ENCODE data around the gene PTPN3.

The PTPN3 gene

DNA sequence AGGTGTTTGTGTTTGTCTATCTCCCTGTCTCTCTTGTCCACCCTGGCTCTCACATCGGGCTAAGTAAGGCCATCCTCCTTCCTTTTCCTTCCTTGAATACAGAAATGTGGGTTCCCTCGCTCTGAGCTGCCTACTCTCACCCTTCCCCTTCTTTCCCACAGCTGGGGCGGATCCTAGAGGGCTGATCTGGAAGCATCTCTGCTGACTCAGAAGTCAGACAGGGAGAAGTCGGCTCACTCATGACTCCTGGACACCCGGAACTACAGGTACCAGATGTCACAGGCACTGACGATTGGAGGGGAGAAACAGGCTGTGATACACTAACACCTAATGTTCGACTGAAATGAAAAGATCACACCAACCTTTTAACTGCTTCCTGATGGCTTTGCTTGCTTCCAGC, 41.3 kb downstream of the PTPN3 start:
- Mint-ChIP-seq H3K27me3 (peaks cover 22% of the 10 kb centered on the region), H3K36me3 (ENCODE audit: low read depth) (no peaks in the 10 kb centered on the region), H3K4me1 (no peaks in the 10 kb centered on the region), H3K9me3 (no peaks in the 10 kb centered on the region), H3K27ac (no peak overlapping the region), H3K4me3 (no peak overlapping the region)
- no peak for DNase-seq
- no peak for ATAC-seq

DNA sequence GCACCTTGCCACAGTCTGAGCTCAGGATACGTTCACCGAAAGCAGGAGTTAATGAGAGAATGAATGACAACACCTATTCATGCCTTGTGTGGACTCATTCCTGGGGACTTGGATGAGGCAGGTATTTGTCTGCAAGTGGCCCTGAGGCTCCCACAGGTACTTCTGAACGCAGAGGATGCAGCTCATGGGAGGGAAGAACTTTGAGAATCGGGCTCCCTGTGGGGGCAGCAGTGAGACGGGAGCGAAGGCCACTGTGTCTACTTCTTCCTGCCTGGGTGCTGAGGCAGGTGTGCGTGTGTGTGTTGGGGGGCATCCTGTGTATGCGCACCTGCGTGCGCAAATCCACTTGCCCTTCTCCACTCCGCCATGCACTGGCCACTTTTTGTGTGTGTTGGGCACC, 42.2 kb downstream of the PTPN3 start:
- Mint-ChIP-seq H3K9me3 (no peaks in the 10 kb centered on the region), H3K4me3 (no peak overlapping the region), H3K27me3 (peaks cover 19% of the 10 kb centered on the region), H3K4me1 (no peaks in the 10 kb centered on the region), H3K27ac (no peak overlapping the region), H3K36me3 (ENCODE audit: low read depth) (no peaks in the 10 kb centered on the region)
- ATAC-seq: no peak
- no peak for DNase-seq

DNA sequence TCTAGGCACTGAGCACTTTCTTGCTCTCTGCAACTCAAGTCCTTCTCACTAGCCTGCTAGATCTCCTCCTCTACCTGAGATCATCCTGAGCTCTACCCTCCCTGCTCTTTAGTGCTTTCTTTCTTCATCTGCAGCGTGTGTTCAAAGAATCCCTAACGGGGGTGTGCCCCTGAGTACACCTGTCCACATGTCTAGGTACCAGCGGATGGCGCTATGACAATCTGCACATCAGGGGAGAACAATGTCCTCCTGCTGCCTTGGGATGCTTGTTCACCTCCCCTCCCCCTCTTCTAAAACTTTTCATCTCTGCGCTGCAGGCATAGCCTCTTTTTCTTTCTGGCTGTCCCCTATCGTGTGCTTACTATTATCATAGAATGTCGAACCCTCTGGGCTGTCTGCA, 42.7 kb downstream of the PTPN3 start:
- ATAC-seq (no peak), DNase-seq (no peak)
- H3K4me3 Mint-ChIP-seq: no peak overlapping the region
- no peak overlapping the region for H3K27ac Mint-ChIP-seq
- no peaks in the 10 kb centered on the region for H3K9me3 Mint-ChIP-seq
- H3K36me3 Mint-ChIP-seq (ENCODE audit: low read depth): no peaks in the 10 kb centered on the region
- H3K27me3 Mint-ChIP-seq: peaks cover 19% of the 10 kb centered on the region
- no peaks in the 10 kb centered on the region for H3K4me1 Mint-ChIP-seq

DNA sequence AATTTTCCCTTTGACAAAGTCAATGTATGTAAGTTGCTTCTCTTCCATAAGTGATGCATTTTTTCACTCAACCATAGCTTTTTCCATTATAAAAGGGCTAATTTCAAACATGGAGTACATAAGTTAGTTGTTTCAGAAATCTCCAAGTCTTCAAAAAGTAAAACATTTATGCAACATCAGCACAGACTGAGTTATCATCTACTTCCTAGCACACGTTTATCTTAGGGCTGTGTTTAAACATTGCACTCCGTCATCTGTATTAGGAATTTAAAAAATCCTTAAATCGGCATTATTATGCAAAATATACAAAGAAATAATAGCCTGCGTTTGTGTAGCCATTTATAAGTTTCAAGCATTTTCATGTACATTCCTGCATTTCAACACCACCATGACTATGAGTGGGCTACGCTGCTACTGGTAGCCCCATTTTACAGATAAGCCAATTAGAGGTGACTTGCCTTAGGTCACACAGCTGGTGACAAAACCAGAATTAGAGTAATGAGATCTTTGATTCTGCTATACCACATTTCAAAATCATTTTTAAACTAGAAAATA, 43.4 kb downstream of the PTPN3 start:
- Mint-ChIP-seq H3K27me3 (peaks cover 19% of the 10 kb centered on the region), H3K27ac (no peak overlapping the region), H3K4me1 (no peaks in the 10 kb centered on the region), H3K9me3 (no peaks in the 10 kb centered on the region), H3K4me3 (no peak overlapping the region), H3K36me3 (ENCODE audit: low read depth) (no peaks in the 10 kb centered on the region)
- no peak for DNase-seq
- no peak for ATAC-seq

DNA sequence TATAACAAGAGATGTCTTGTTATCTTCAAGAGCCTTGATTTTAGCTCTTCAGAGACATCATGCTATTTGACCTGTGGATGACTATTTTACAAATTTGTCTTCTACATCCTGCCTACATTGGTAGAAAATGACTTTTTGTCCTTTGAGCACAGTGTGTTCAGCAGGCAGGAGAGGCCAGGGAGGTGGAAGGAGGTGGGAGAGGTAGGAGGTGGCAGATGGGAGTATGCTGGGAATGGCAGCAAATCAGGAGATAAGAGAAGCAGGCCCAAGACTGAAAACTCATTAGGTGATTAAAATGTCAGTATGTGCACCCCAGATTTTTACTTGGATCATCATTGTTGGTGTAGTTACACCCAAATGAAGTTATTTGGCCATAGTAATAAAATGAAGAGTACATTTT, 44.1 kb downstream of the PTPN3 start:
- DNase-seq: no peak
- Mint-ChIP-seq H3K27me3 (peaks cover 19% of the 10 kb centered on the region), H3K9me3 (no peaks in the 10 kb centered on the region), H3K4me3 (no peak overlapping the region), H3K4me1 (no peaks in the 10 kb centered on the region), H3K27ac (no peak overlapping the region), H3K36me3 (ENCODE audit: low read depth) (no peaks in the 10 kb centered on the region)
- no peak for ATAC-seq

DNA sequence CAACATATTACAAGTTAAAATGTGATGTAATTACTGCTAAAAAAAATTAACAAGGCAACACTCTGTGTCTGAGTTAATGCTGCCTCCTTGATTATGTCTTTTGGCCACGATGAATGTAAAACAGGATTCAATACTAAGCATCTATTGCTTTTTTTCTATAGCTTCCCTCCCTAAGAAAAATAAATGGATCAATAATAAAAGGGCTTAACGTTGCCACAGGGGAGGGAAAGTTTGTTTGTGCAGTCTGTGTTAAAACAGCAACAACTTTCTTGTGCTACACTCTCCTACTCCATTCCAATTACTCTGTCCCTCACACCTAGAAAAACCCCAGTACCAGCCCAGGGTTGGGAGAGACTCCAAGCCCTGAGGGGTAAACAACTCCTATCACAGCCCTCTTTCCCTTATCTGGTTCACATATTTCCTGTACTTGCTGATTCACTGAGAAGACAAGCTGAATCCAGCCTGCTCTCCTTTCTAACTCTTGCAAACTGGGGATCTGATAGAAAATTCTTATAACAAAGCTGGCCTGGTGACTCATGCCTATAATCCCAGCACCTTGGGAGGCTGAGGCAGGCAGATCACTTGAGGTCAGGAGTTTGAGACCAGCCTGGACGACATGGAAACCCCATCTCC, 44.8 kb downstream of the PTPN3 start:
- Mint-ChIP-seq H3K27ac (no peak overlapping the region), H3K36me3 (ENCODE audit: low read depth) (no peaks in the 10 kb centered on the region), H3K4me1 (peaks cover 4% of the 10 kb centered on the region), H3K4me3 (no peak overlapping the region), H3K27me3 (peaks cover 19% of the 10 kb centered on the region), H3K9me3 (no peaks in the 10 kb centered on the region)
- ATAC-seq (no peak), DNase-seq (no peak)

DNA sequence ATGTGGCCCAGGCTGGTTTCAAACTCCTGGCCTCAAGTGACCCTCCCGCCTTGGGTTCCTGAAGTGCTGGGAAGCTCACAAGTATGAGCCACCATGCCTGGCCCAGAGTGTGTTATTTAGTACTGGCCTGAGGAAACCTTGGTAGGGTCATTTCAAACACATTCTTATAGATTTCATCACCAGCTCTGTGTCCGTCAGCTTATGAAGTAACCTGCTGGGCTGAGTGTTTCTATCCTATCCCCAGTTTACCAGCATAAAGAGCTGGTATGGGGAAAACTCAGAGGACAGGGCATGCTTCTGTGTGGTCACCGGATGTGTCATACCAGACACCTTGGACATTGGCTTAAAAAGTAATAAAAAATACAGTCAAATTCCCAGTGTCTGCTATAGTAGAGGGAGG, 45.3 kb downstream of the PTPN3 start:
- ATAC-seq: no peak
- H3K4me3 Mint-ChIP-seq: no peak overlapping the region
- no peak for DNase-seq
- no peaks in the 10 kb centered on the region for H3K9me3 Mint-ChIP-seq
- H3K27ac Mint-ChIP-seq: no peak overlapping the region
- H3K4me1 Mint-ChIP-seq: peaks cover 10% of the 10 kb centered on the region
- peaks cover 19% of the 10 kb centered on the region for H3K27me3 Mint-ChIP-seq
- H3K36me3 Mint-ChIP-seq (ENCODE audit: low read depth): no peaks in the 10 kb centered on the region

DNA sequence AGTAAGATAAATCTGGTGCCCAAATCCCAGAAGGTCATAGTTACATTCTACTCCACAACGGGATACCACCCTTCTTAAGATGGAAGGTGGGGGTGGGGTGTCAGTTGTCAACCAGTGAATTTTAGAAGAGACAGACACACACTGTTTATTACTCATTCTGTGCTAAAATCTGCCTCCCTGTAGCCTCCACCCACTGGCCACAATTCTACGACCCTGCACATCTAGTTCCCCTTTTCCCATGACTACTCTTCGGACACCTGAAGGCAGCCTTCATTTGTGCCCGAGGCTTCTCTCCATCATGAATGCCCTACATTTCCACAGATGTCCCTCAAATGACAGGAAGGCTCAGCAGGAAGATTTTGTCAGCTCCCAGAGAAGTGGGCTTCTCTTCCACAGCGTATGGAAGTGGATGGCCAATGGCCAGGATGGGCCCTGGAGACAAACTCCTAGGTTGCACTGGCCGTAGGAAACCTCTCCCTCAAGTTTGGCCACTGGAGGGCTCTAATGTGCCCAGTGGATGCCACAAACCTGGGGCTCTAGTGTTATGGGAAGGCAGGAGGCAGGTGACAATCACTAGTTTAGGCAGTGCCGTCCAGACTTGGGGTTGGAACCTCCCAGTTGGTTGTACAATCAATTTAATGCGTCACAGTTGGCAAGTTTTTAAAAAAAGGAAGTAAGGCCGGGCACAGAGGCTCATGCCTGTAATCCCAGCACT, 46.6 kb downstream of the PTPN3 start:
- no peaks in the 10 kb centered on the region for H3K36me3 Mint-ChIP-seq (ENCODE audit: low read depth)
- H3K4me1 Mint-ChIP-seq: peaks cover 19% of the 10 kb centered on the region
- no peak overlapping the region for H3K4me3 Mint-ChIP-seq
- no peak overlapping the region for H3K27ac Mint-ChIP-seq
- no peaks in the 10 kb centered on the region for H3K9me3 Mint-ChIP-seq
- peaks cover 11% of the 10 kb centered on the region for H3K27me3 Mint-ChIP-seq
- ATAC-seq (no peak), DNase-seq (no peak)

- Mint-ChIP-seq H3K27ac (no peak overlapping the region), H3K4me3 (no peak overlapping the region), H3K36me3 (ENCODE audit: low read depth) (no peaks in the 10 kb centered on the region), H3K27me3 (peaks cover 4% of the 10 kb centered on the region), H3K4me1 (peaks cover 19% of the 10 kb centered on the region), H3K9me3 (no peaks in the 10 kb centered on the region)
- no peak for DNase-seq
- no peak for ATAC-seq
These were observed 47.8 kb downstream of the PTPN3 start for GRCh38 chr9:109450346-109450745.

GRCh38 chr9:109449036-109449798, 48.9 kb downstream of the PTPN3 start:
- Mint-ChIP-seq H3K4me1 (peaks cover 19% of the 10 kb centered on the region), H3K27me3 (peaks cover 7% of the 10 kb centered on the region), H3K9me3 (no peaks in the 10 kb centered on the region), H3K27ac (no peak overlapping the region), H3K4me3 (no peak overlapping the region), H3K36me3 (ENCODE audit: low read depth) (no peaks in the 10 kb centered on the region)
- no peak for DNase-seq
- no peak for ATAC-seq

- Mint-ChIP-seq H3K4me1 (peaks cover 19% of the 10 kb centered on the region), H3K4me3 (peak overlapping the region; percentile 0), H3K27me3 (peaks cover 8% of the 10 kb centered on the region), H3K36me3 (ENCODE audit: low read depth) (no peaks in the 10 kb centered on the region), H3K27ac (no peak overlapping the region), H3K9me3 (no peaks in the 10 kb centered on the region)
- ATAC-seq: peak; percentile 21
- no peak for DNase-seq
These were observed 49.9 kb downstream of the PTPN3 start for GRCh38 chr9:109448223-109448622.

GRCh38 chr9:109447329-109448076, 50.6 kb downstream of the PTPN3 start:
- peaks cover 8% of the 10 kb centered on the region for H3K27me3 Mint-ChIP-seq
- H3K4me3 Mint-ChIP-seq: peak overlapping the region; percentile 0
- no peak overlapping the region for H3K27ac Mint-ChIP-seq
- peaks cover 19% of the 10 kb centered on the region for H3K4me1 Mint-ChIP-seq
- ATAC-seq (peak; percentile 84), DNase-seq (peak; percentile 7)
- no peaks in the 10 kb centered on the region for H3K36me3 Mint-ChIP-seq (ENCODE audit: low read depth)
- H3K9me3 Mint-ChIP-seq: no peaks in the 10 kb centered on the region

GRCh38 chr9:109444771-109445320, 53.3 kb downstream of the PTPN3 start:
- H3K27me3 Mint-ChIP-seq: peaks cover 7% of the 10 kb centered on the region
- H3K4me1 Mint-ChIP-seq: peaks cover 32% of the 10 kb centered on the region
- H3K27ac Mint-ChIP-seq: no peak overlapping the region
- DNase-seq (no peak), ATAC-seq (no peak)
- no peaks in the 10 kb centered on the region for H3K36me3 Mint-ChIP-seq (ENCODE audit: low read depth)
- H3K4me3 Mint-ChIP-seq: no peak overlapping the region
- no peaks in the 10 kb centered on the region for H3K9me3 Mint-ChIP-seq

DNA sequence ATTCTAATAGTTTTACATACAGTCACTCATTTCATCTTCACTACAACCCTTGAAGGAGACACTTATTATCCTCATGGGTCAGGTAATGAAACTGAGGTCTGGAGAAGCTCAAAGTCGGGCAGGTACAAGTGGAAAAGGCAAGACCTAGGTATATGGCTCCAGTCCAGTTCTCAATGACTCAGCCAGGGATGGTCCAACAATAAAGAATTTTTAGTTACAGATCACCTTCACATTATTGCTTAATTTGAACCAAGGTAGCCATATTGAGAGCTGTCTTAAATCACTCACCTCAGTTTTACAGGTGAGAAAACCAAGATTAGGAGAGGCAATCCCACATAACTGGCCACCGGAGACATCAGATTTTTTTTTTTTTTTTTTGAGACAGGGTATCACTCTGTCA, 55.4 kb downstream of the PTPN3 start:
- ATAC-seq (no peak), DNase-seq (no peak)
- no peak overlapping the region for H3K4me3 Mint-ChIP-seq
- no peaks in the 10 kb centered on the region for H3K9me3 Mint-ChIP-seq
- no peaks in the 10 kb centered on the region for H3K36me3 Mint-ChIP-seq (ENCODE audit: low read depth)
- H3K27ac Mint-ChIP-seq: no peak overlapping the region
- peaks cover 9% of the 10 kb centered on the region for H3K27me3 Mint-ChIP-seq
- peaks cover 22% of the 10 kb centered on the region for H3K4me1 Mint-ChIP-seq
